C4-2B (cell line): ENCODE data around the gene CLEC14A.

Experiments used
- H3K27ac ChIP-seq: fragments of 450-650 bp; 2 replicates; pipeline ENCODE4 v1.5.1; 2017
- CTCF ChIP-seq: fragments of 450-650 bp; conservative IDR thresholded peaks from 2 replicates; pipeline ENCODE4 v1.5.1; 2017; ENCODE audit warnings: mild to moderate bottlenecking
- ZFX ChIP-seq: fragments of 450-650 bp; IDR thresholded peaks from 2 replicates; pipeline ENCODE4 v1.6.1; 2017

The CLEC14A gene

GRCh38 chr14:38255673-38256532, at the start of gene CLEC14A:
Gene CLEC14A, minus strand, starts transcription at chr14:38256093. Its CDS starts 71 bp downstream, at chr14:38256022.
- no peak for TF ChIP-seq CTCF
- no peak for TF ChIP-seq ZFX
- H3K27ac ChIP-seq = no peak within 1 kb of the TSS

GRCh38 chr14:38302966-38303365, 47.1 kb upstream of the CLEC14A start:
- no peak overlapping the region for H3K27ac ChIP-seq
- TF ChIP-seq CTCF (no peak), ZFX (no peak)

GRCh38 chr14:38302034-38302433, 46.1 kb upstream of the CLEC14A start:
- H3K27ac ChIP-seq = no peak overlapping the region
- TF ChIP-seq CTCF = no peak
- no peak for TF ChIP-seq ZFX

GRCh38 chr14:38297681-38298080, 41.8 kb upstream of the CLEC14A start:
- TF ChIP-seq ZFX = no peak
- TF ChIP-seq CTCF = no peak
- no peak overlapping the region for H3K27ac ChIP-seq

- no peak overlapping the region for H3K27ac ChIP-seq
- TF ChIP-seq CTCF = no peak
- no peak for TF ChIP-seq ZFX
Observed at GRCh38 chr14:38291681-38292467, 36.0 kb upstream of the CLEC14A start.

GRCh38 chr14:38290601-38291188, 34.8 kb upstream of the CLEC14A start:
- TF ChIP-seq ZFX (no peak), CTCF (no peak)
- no peak overlapping the region for H3K27ac ChIP-seq
